HG03558 (cell line): ENCODE data around the gene AGO3.
"Not testable (repeated sequence)": the region's sequence is repeated elsewhere in the genome, so short reads cannot be mapped to it uniquely, and the experiment has no call there.

Experiments used
- ATAC-seq: cut with Tn5 transposase; IDR thresholded peaks from one replicate; pipeline ENCODE4 v1.9.1; 2021; ENCODE audit warnings: moderate number of reproducible peaks; ENCODE audit not compliant: unreplicated experiment; ENCODE audit errors: extremely low read depth

Gene AGO3

GRCh38 chr1:35923791-35924221 is 7.1 kb upstream of the AGO3 start:
- no peak for ATAC-seq

GRCh38 chr1:35924838-35925237 is 6.1 kb upstream of the AGO3 start:
- no peak for ATAC-seq

GRCh38 chr1:35925741-35926140 is 5.2 kb upstream of the AGO3 start:
- no peak for ATAC-seq

GRCh38 chr1:35927472-35927871 is 3.4 kb upstream of the AGO3 start:
- no peak for ATAC-seq

GRCh38 chr1:35929730-35930592 is 944 bp upstream of the AGO3 start:
- no peak for ATAC-seq

GRCh38 chr1:35931446-35932157 is 697 bp downstream of the AGO3 start:
- ATAC-seq = no peak

GRCh38 chr1:35932158-35932636 is 1.3 kb downstream of the AGO3 start:
- no peak for ATAC-seq

- no peak for ATAC-seq
Observed at GRCh38 chr1:35932941-35933340, 2.0 kb downstream of the AGO3 start.

GRCh38 chr1:35935442-35936388 is 4.8 kb downstream of the AGO3 start:
- ATAC-seq = no peak

GRCh38 chr1:35936838-35937237 is 5.9 kb downstream of the AGO3 start:
- ATAC-seq = no peak

GRCh38 chr1:35939484-35939883 is 8.6 kb downstream of the AGO3 start:
- no peak for ATAC-seq

GRCh38 chr1:35945327-35945726 is 14.4 kb downstream of the AGO3 start:
- ATAC-seq = no peak

GRCh38 chr1:35947547-35947946 is 16.6 kb downstream of the AGO3 start:
- no peak for ATAC-seq

GRCh38 chr1:35958558-35958957 is 27.7 kb downstream of the AGO3 start:
- no peak for ATAC-seq

- ATAC-seq = no peak
Observed at GRCh38 chr1:35959304-35959703, 28.4 kb downstream of the AGO3 start.

- no peak for ATAC-seq
Observed at GRCh38 chr1:35962952-35963351, 32.0 kb downstream of the AGO3 start.

GRCh38 chr1:35964277-35964676 is 33.4 kb downstream of the AGO3 start:
- not testable (repeated sequence) for ATAC-seq

- ATAC-seq = no peak
Observed at GRCh38 chr1:35968396-35968795, 37.5 kb downstream of the AGO3 start.

- ATAC-seq = no peak
Observed at GRCh38 chr1:35971601-35972000, 40.7 kb downstream of the AGO3 start.

- ATAC-seq = not testable (repeated sequence)
Observed at GRCh38 chr1:35972631-35973030, 41.7 kb downstream of the AGO3 start.
